Suppressor macrophage treated with lipopolysaccharide for 4 hours (primary cell): ENCODE data around the gene AZU1.
A peak's percentile ranks its signal among the peaks of the same experiment; 100 is the strongest.
"Not testable (repeated sequence)": the region's sequence is repeated elsewhere in the genome, so short reads cannot be mapped to it uniquely, and the experiment has no call there.

Experiments used
- DNase-seq: peaks from one replicate; pipeline ENCODE4 v3.0.0-alpha.2; 2020

Gene AZU1

DNA sequence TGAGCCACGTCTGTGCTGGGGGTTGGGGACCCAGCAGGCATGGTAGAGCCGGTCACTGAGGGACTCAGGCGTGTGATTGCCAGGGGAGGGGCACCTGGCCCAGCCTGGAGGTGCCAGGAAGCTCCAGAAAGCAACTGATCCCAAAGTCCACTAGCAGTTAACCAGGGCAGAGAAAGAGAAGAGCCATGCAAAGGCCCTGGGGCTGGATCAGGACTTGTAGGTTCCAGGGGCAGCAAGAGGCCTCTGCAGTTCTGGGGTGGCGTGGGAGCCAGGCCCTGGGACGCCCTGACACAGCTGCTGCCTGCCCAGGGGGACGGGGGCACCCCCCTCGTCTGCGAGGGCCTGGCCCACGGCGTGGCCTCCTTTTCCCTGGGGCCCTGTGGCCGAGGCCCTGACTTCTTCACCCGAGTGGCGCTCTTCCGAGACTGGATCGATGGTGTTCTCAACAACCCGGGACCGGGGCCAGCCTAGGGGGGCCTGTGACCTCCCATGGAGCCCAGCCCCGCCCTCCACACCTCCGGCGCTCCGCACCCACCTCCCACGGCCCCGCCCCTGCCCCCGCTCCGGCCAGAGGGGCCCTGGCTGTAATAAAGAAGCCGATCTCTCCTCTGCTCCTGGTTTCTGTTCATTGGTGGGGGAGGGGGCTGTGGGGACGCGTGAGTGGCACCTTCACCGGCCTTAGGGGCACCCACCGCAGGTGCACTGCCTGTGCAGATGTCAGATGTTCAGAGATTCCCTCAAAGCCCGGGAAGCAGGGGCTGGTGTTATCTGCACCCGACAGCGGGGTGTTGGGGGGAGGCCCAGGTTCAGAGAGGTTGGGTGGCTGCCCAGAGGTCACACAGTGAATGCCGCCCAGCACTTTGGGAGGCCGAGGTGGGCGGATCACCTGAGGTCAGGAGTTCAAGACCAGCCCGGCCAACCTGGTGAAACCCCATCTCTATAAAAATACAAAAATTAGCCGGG is 4.1 kb downstream of the AZU1 start:
- DNase-seq, result no peak

DNA sequence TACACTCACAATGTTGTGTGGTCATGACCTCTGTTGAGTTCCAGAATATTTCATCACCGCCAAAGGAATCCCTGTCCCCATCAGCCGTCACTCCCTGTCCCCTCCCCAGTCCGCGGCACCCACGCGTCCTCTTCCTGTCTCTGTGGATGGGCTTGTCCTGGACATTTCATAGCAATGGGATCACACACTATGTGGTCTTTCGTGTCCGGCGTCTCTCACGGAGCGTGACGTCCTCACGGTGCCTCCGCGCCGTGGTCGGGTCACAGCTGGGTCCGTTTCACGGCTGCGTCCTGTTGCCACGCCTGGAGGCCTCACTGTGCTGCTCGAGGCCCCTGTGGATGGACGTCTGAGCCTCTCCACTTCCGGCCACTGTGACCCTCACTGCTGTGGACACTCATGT is 6.6 kb downstream of the AZU1 start:
- no peak for DNase-seq

DNA sequence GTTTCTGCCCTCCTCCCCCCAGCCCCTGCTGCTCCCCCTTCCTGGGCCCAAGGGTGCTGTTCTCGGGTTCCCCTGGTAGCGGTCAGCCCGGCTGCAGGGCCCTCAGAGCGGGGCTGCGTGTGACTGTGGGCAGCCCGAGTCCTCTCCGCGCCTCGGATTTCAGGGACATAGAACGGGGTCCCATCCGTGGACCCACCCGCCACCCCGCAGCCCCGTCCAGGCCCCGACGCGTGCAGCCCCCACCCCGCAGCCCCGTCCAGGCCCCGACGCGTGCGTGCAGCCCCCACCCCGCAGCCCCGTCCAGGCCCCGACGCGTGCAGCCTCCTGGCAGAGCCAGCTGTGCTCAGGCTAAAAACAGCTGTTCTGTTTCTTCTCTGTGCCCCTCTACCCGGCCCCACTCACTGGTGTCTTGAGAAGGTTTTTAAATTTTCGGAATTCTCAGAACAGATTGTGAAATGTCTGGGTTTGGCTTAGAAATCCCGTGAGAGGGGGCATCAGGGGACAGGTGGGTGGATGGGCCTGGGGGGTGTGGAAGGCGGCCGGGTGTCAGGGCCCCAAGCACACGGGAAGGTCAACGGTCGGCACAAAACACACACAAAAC is 7.7 kb downstream of the AZU1 start:
- DNase-seq, result no peak

DNA sequence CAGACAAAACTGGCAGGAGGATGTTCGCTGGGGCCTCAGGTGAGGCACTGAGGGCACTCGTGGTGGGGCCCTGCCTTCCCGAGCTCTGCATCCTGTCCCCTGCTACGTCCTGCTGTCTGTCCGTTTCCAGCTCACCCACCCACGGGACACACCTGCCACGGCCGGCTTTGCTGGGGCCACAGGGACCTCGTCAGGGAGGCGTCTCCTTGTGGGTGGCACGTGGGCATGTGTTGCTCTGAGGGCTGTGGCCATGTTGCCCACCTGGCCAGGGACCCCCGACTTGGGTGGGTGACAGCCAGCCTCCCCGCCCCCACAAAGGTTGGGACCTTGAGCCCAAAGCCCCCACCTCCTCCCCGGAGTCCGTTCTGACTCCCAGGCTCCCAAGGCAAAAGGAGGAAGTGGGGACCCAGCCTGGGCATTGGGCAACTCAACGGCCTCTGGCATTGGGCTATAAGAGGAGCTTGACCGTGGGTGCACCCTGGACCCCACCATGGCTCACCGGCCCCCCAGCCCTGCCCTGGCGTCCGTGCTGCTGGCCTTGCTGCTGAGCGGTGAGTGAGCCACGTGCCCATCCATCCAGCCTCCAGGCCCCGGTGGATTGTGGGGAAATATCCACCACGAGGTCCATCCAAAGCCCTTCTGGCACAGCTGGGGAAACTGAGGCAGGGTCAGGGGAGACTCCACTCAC is 13.0 kb downstream of the AZU1 start, which contains the start of gene PRTN3:
TSS of gene PRTN3 (plus strand) at position 481 of the 688 bp plus-strand sequence. CDS start at position 491, 10 bp downstream.
- DNase-seq, result peak; percentile 72

DNA sequence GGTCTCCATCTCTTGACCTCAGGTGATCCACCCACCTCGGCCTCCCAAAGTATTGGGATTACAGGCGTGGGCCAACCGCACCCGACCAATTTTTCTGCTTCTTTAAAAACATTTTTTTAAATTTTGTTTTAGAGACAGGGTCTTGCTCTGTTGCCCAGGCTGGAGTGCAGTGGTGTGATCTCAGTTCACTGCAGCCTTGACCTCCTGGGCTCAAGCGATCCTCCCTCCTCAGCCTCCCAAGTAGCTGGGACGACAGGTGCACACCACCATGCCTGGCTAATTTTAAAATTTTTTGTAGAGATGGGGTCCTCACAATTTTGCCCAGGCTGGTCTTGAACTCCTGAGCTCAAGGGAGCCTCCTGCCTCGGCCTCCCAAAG is 15.2 kb downstream of the AZU1 start:
- DNase-seq, result not testable (repeated sequence)

DNA sequence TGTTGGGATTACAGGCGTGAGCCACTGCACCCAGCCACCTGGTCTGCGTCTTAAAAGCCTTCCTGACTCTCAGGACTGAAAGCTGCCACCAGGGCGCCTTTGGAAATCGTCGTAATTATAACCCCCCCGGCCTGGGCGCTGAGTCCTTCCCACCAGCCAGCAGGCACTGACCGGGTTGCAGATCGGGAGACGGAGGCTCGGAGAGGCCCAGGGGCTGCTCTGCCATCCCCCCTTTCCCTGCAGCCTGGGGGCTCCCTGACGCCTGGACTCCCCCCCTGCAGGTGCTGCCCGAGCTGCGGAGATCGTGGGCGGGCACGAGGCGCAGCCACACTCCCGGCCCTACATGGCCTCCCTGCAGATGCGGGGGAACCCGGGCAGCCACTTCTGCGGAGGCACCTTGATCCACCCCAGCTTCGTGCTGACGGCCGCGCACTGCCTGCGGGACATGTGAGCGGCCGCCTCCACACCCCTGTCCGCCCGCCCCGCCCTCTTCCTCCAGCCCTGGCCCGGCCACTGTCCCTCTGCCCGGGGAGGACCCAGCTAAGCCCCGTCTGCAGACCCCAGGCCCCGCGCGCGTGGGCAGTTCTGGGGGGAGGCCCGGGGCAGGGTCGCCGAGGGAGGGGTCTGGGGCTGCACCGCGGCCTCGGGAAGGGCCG is 15.7 kb downstream of the AZU1 start:
- DNase-seq, result peak; percentile 37

DNA sequence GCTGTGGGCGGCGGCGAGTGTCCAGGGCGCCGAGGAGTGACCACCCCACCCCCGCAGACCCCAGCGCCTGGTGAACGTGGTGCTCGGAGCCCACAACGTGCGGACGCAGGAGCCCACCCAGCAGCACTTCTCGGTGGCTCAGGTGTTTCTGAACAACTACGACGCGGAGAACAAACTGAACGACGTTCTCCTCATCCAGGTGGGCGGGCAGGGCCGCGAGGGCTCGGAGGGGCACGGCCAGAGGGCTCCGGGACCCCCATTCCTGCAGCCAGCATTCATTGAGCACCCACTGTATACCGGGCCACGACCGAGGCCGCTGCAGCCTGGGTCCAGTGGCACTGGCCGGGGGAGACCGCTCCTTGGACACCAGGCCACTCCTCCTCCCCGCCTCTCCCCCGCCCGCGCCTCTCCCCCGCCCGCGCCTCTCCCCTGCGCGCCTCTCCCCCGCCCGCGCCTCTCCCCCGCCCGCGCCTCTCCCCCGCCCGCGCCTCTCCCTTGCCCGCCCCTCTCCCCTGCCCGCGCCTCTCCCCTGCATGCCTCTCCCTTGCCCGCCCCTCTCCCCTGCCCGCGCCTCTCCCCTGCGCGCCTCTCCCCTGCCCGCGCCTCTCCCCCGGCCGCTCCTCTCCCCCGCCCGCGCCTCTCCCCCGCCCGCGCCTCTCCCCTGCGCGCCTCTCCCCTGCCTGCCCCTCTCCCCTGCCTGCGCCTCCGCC is 16.4 kb downstream of the AZU1 start:
- DNase-seq, result no peak

DNA sequence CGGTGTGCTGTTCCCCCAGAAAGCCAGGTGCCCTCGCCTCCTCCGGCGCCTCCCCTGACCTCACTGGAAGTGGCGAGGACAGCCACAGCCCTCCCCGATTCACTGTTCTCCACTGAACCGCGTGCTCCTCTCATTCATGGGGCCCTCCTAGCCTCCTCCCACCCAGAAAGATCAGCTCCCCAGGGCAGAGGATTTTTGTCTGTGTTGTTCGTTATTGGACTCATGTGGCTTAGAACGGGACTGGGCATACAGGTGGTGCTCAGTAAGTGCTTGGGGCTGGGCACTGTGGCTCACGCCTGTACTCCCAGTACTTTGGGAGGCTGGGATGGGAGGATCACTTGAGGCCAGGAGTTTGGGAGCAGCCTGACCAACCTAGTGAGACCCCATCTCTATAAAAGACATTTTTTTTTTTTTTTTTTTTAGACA is 16.9 kb downstream of the AZU1 start:
- DNase-seq, result no peak

DNA sequence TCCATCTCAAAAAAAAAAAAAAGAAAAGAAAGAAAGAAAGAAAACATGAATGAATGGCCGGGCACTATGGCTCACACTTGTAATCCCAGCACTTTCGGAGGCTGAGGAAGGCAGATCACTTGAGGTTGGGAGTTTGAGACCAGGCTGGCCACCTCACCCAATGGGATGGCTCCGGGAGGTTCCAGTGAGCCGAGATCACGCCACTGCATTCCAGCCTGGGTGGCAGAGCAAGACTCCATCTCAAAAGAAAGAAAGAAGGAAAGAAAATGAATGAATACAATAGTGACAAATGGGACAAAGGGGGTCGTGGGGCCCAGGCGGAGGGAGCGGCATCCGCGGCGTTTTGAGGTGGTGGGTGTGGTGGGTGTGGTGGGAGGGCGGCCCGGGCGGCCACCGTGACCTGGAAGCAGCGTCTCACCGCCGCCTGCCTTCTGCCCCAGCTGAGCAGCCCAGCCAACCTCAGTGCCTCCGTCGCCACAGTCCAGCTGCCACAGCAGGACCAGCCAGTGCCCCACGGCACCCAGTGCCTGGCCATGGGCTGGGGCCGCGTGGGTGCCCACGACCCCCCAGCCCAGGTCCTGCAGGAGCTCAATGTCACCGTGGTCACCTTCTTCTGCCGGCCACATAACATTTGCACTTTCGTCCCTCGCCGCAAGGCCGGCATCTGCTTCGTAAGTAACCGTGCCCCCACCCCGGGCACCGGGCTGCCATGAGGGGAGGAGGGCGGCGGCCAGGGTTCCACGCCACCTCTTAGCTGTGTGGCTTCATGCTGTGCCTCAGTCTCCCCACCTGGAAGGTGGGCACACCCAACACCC is 18.3 kb downstream of the AZU1 start:
- DNase-seq, result no peak

DNA sequence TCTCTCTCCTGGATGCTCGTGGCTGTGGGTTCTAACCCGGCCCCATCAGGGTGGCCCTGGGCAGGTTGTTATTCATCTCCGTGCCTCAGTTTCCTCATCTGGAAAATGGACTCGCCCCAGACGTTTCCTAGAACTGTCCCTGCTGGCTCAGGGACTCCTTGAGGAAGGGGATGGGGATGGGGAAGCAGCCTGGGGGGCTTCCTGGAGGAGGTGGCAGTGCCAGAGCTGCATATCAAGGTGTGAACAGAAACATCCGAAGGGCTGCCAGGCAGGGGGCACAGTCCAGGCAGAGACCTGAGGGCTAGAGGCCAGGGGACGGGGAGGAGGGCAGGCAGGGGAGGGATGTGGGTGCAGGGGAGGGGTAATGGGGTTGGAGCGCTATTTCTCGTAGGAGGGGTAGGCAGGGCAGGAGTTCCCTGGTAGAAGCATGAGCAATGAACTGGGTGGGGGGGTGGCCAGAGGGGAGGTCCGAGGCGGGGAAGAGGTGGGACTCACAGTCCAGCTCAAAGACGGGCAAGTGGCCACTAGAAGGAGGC is 20.8 kb downstream of the AZU1 start:
- DNase-seq, result no peak

DNA sequence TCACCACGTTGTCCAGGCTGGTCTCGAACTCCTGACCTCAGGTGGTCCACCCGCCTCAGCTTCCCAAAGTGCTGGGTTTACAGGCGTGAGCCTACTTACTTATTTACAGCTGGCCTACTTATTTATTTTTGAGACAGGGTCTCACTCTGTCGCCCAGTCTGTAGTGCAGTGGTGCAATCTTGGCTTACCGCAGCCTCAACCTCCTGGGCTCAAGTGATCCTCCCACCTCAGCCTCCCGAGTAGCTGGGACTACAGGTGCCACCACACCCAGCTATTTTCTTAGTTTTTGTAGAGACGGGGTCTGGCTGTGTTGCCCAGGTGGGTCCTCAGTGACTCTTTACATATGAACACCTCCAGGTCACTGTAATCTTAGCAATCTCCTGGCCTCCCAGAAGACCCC is 21.6 kb downstream of the AZU1 start:
- not testable (repeated sequence) for DNase-seq

DNA sequence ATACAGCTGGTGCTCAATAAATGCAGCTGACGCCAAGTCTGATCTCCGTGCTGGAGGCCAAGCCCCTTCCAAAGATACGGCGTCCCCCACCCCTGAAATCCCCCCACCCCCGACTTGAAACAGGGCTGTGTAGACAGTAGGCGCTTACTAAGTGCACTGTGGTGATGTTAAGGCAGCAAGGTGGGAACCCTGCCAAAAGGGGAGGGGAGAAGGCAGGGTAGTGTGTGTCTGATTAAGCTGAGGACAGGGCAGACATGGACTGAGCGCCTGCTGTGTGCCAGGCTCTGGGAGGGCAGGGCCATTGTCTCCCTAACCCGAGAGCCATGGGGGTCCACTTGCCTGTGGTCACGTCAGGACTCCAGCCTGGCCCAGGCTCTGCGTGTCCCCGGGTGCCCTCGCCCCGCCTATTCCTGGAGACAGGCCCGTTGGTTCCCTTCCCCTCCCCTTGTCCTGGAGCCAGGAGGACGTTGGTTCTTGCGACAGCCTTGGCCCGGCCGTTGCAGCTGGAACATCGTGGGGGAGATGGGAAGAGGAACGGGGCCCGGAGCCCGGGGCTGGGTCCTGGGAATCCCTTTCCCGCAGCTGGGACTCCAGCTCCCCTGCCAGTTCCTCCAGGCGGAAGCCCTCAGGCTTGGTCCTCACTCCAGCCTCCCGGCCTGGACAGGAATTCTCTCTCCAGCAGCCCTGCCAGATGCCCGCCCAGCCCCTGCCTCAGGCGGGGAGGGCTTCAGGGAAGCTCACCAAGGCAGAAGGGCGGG is 22.8 kb downstream of the AZU1 start:
- DNase-seq, result peak; percentile 81

DNA sequence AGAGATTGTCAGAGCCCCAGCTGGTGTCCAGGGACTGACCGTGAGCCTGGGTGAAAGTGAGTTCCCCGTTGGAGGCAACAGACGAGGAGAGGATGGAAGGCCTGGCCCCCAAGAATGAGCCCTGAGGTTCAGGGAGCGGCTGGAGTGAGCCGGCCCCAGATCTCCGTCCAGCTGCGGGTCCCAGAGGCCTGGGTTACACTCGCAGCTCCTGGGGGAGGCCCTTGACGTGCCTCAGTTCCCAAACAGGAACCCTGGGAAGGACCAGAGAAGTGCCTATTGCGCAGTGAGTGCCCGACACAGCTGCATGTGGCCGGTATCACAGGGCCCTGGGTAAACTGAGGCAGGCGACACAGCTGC is 23.3 kb downstream of the AZU1 start:
- no peak for DNase-seq

DNA sequence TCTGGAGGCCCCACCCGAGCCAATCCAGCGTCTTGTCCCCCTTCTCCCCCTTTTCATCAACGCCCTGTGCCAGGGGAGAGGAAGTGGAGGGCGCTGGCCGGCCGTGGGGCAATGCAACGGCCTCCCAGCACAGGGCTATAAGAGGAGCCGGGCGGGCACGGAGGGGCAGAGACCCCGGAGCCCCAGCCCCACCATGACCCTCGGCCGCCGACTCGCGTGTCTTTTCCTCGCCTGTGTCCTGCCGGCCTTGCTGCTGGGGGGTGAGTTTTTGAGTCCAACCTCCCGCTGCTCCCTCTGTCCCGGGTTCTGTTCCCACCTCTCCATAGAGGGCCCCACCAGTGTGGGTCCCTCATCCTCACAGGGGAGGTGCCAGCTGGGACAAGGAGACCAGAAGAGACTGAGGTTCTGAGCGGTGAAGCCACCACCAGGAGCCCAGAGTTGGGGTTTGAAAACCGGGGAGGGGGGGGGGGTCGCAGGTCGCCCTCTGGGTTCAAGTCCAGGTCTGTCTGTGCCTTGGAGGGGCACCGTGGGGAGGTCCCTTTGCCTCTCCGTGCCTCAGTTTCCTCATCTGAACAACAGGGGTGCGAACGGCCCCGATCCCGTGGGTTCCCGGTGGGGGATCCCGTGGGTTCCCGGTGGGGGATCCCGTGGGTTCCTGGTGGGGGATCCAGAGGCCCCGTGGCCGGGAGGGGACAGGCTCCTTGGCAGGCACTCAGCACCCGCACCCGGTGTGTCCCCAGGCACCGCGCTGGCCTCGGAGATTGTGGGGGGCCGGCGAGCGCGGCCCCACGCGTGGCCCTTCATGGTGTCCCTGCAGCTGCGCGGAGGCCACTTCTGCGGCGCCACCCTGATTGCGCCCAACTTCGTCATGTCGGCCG is 24.7 kb downstream of the AZU1 start, which contains the start of gene ELANE:
TSS of gene ELANE (plus strand) at position 168 of the 878 bp plus-strand sequence. CDS start at position 194, 26 bp downstream.
- DNase-seq, result no peak

DNA sequence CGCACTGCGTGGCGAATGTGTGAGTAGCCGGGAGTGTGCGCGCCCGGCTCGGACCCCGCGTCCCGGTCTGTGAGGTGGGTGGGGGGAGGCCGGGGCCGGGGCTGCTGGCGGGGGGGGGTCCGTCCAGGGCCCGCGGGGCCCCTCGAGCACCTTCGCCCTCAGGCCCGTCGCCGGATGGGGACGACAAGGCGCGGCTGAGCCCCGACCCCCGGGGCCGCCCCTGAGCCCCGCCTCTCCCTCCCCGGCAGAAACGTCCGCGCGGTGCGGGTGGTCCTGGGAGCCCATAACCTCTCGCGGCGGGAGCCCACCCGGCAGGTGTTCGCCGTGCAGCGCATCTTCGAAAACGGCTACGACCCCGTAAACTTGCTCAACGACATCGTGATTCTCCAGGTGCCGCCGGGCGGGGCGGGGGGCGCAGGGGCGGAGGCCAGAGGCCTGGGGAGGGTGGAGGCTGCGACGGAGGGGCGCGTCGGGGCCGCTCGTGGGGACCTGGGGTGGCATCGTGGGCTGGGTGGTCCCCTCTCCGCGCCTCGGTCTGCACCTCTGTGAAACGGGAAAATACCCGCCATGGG is 25.5 kb downstream of the AZU1 start:
- no peak for DNase-seq

DNA sequence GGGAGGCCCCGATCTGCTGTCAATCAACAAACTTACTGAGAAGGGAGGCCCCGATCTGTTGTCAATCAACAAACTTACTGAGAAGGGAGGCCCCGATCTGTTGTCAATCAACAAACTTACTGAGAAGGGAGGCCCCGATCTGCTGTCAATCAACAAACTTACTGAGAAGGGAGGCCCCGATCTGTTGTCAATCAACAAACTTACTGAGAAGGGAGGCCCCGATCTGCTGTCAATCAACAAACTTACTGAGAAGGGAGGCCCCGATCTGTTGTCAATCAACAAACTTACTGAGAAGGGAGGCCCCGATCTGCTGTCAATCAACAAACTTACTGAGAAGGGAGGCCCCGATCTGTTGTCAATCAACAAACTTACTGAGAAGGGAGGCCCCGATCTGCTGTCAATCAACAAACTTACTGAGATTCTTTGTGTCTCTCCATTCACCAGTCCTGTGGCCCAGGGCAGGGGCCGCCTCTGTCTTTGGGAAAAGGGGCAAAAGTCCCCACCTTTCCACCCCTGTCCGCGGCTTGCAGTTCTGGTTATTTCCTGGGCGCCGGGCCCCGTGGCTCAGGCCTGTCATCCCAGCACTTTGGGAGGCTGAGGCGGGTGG is 26.1 kb downstream of the AZU1 start:
- DNase-seq, result not testable (repeated sequence)

DNA sequence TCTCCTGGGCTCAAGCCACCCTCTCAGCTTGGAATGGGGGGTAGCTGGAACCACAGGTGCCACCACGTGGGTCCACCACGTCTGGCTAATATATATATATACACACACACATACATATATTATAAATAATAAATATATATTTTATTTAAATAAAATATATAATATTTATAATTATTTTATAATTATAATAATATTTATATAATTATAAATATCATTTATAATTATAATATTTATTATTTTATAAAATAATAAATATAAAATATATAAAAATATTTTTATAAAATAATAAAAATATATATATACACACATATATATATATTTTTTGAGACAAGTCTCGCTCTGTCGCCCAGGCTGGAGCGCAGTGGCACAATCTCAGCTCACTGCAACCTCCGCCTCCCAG is 26.9 kb downstream of the AZU1 start:
- no peak for DNase-seq

DNA sequence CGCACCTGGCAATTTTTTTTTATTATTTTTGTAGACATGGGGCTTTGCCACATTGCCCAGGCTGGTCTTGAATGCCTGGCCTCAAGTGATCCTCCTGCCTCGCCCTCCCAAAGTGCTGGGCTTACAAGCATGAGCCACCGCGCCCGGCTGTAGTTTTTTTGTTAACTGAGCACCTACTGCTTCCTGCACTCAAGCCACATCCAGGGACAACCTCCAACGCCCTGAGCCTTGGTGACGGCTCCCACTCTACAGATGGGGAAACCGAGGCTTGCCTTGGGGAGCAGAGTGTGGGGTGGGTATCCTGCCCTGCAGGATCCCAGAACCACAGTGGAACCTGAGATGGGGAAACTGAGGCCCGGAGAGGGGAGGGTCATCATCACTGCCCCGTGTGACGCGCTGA is 27.5 kb downstream of the AZU1 start:
- DNase-seq, result no peak
